Measurements from ENCODE around the gene FILIP1. TPM values are rescaled to one million over a fixed set of nuclear protein-coding genes. Genes with fewer than 3 reads are reported as not detected.

The FILIP1 gene
- polyA plus RNA-seq, 3 donors from 2014 or later = not detected

DNA sequence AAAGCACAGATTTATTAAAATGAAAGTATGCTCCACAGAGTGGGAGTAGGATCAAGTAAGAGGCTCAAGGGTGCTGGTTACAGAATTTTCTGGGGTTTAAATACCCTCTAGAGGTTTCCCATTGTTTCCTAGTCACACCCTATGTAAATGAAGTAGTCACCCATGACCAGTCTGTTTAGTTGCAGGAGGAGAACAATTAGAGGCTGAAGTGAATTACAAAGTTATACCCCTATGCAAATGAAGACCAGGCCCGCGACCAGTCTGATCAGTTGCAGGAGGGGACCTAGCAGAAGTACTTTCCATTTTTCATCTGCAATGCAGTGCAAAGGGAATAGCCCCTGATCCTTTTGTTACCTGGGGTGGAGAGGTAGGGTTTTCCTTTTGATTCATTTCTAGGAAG lies 11.8 kb upstream of the FILIP1 start:
- Mint-ChIP-seq H3K4me3 (no peak overlapping the region), H3K4me1 (no peaks in the 10 kb centered on the region), H3K27ac (no peak overlapping the region), H3K9me3 (peaks cover 0 to 2% (median 0%) of the 10 kb centered on the region in 6 donors), H3K27me3 (ENCODE audit: low read depth in 3 of 3) (peaks cover 0 to 7% (median 0%) of the 10 kb centered on the region in 3 donors), H3K36me3 (no peaks in the 10 kb centered on the region)
- DNase-seq = no peak

DNA sequence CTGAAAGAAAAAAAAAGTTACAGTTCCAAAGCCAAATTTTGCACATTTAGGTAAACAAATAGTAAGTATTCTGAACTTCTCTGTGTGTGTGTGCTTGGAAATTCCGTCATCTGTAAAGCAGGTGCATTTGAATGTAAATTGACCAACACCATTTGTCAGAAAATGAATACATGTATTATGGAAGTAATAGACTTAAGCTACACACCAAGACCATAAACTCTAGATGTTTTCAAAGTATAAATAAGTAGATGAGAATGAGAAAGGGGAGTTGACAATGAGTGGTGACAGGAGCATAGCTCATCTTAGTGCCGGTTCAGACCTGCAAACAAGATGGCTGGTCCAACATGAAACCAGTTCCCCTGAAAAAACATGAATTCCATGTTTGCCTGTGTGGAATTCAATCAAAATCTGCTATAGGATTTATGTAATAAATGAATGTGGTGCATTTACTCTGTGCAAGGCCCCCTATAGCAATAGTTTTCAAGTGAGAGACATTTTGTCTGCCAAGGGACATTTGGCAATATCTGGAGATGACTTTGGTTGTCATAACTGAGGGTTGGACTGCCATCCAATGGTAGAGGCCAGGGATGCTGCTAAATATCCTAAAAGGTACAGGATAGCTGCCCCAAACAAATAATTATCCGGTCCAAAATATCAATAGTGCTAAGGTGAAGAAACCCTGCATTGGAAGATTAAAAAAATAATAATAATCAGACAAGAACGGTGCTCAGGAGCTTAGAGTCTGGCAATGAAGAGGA lies 11.0 kb upstream of the FILIP1 start:
- Mint-ChIP-seq H3K27me3 (ENCODE audit: low read depth in 3 of 3) (peaks cover 0 to 7% (median 0%) of the 10 kb centered on the region in 3 donors), H3K27ac (no peak overlapping the region), H3K4me1 (no peaks in the 10 kb centered on the region), H3K36me3 (no peaks in the 10 kb centered on the region), H3K9me3 (peaks cover 0 to 2% (median 0%) of the 10 kb centered on the region in 6 donors), H3K4me3 (no peak overlapping the region)
- no peak for DNase-seq

DNA sequence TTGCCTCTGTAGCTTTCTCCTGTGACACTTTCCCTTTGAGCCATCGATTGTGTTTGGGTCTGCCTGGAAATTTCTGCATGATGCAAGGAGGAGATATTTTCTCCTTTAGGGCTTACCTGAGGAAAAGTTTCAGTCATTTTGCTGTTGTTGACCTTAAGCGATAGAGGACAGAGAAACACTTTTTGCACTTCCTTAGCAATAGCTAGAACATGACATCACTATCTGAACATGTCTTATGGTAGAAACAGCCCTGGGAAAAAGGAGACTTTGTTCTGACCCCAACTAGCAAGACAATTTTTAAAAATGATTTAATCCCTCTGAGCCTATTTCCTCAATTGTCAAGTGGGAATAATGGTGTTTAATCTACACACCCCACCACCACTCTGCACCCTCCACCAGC lies 9.7 kb upstream of the FILIP1 start:
- Mint-ChIP-seq H3K27me3 (ENCODE audit: low read depth in 3 of 3) (peaks cover 0 to 7% (median 0%) of the 10 kb centered on the region in 3 donors), H3K27ac (no peak overlapping the region), H3K36me3 (no peaks in the 10 kb centered on the region), H3K9me3 (no peaks in the 10 kb centered on the region), H3K4me3 (no peak overlapping the region), H3K4me1 (no peaks in the 10 kb centered on the region)
- no peak for DNase-seq

DNA sequence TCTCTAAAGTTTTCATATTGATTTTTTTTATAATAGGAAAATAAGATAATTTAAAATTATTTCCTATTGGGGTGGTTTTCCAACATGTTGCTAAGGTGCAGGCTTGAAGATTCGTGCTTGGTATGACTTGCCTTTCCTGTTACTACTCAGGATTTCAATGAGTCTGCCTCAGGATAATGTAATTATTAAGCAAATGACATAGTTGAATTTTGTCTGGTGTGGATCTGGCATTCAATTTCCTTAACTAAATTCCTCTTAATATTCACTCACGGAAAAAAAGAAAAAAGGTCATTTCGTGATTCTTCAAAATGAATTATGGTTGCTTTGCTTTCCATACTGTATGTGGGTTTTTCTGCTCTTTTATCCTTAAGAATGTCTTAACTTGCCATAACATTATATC lies 9.3 kb upstream of the FILIP1 start:
- H3K4me1 Mint-ChIP-seq = no peaks in the 10 kb centered on the region
- H3K9me3 Mint-ChIP-seq = no peaks in the 10 kb centered on the region
- H3K36me3 Mint-ChIP-seq = no peaks in the 10 kb centered on the region
- H3K27me3 Mint-ChIP-seq (ENCODE audit: low read depth in 3 of 3) = peaks cover 0 to 7% (median 0%) of the 10 kb centered on the region in 3 donors
- DNase-seq = no peak
- H3K27ac Mint-ChIP-seq = no peak overlapping the region
- no peak overlapping the region for H3K4me3 Mint-ChIP-seq

DNA sequence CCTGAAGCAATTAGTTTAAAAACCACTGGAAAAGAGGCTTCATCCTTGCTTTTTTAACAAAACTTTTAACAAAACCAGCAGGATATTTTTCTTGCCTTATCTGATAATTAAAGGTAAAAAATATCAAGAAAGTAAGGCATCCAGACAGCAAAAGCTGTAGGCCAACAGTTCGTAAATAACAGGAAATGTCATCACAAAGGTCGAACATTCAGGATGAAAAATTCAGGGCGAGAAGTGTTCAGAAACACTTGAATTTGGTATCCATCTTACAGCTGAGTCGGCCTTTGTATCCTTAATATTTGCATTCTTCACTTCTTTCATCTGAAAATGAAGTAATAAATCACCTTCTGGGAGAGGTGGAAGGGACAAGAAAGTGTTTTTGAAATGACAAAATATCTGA lies 8.2 kb upstream of the FILIP1 start:
- DNase-seq = no peak
- no peaks in the 10 kb centered on the region for H3K9me3 Mint-ChIP-seq
- H3K4me1 Mint-ChIP-seq = no peaks in the 10 kb centered on the region
- no peaks in the 10 kb centered on the region for H3K36me3 Mint-ChIP-seq
- H3K4me3 Mint-ChIP-seq = no peak overlapping the region
- no peak overlapping the region for H3K27ac Mint-ChIP-seq
- peaks cover 0 to 4% (median 0%) of the 10 kb centered on the region in 3 donors for H3K27me3 Mint-ChIP-seq (ENCODE audit: low read depth in 3 of 3)

DNA sequence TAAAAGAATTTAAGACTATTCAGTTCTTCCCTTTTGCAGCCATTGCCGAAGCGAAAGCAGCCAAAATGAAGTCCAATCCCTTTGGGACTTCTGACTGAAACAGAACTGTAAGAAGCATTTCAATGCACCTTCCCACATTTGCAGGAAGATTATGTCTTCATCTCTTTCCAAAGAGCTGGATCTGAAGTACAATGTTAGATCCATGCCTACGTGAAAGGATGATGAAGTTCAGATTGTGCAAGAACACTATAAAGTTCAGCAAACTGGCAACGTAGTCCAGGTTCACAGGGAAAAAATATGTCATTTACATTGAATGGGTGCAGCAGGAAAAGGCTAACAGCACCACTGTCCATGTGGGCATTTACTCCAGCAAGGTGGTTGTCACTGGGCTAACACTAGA lies 6.0 kb upstream of the FILIP1 start:
- H3K4me1 Mint-ChIP-seq = peaks cover 3 to 5% of the 10 kb centered on the region in 2 donors
- H3K4me3 Mint-ChIP-seq = no peak overlapping the region
- no peaks in the 10 kb centered on the region for H3K36me3 Mint-ChIP-seq
- no peak for DNase-seq
- H3K27ac Mint-ChIP-seq = peak overlapping the region in 1 of 6 donors; percentile 4
- H3K9me3 Mint-ChIP-seq = no peaks in the 10 kb centered on the region
- peaks cover 0 to 5% (median 0%) of the 10 kb centered on the region in 3 donors for H3K27me3 Mint-ChIP-seq (ENCODE audit: low read depth in 3 of 3)

DNA sequence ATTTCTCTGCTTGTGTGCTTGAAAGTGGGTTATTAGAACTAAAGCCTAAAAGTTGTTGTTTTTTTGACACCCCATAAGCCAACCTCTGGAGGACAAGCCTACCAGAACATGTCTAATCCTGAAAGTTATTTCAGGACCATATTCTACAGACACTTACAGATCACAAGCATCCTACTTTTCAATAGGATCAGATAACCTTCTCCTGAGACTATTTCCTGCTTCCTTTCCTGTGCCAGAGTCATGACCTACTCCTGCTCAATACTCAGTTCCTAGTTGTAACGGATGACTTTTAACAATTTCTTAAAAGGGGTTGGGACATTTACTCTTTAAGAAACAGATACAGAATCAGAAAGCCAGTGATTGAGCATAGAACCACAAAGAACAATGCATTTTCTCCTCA lies 5.3 kb upstream of the FILIP1 start:
- no peaks in the 10 kb centered on the region for H3K9me3 Mint-ChIP-seq
- H3K36me3 Mint-ChIP-seq = no peaks in the 10 kb centered on the region
- peaks cover 3 to 5% of the 10 kb centered on the region in 2 donors for H3K4me1 Mint-ChIP-seq
- peaks cover 0 to 5% (median 0%) of the 10 kb centered on the region in 3 donors for H3K27me3 Mint-ChIP-seq (ENCODE audit: low read depth in 3 of 3)
- no peak overlapping the region for H3K27ac Mint-ChIP-seq
- no peak for DNase-seq
- H3K4me3 Mint-ChIP-seq = no peak overlapping the region

DNA sequence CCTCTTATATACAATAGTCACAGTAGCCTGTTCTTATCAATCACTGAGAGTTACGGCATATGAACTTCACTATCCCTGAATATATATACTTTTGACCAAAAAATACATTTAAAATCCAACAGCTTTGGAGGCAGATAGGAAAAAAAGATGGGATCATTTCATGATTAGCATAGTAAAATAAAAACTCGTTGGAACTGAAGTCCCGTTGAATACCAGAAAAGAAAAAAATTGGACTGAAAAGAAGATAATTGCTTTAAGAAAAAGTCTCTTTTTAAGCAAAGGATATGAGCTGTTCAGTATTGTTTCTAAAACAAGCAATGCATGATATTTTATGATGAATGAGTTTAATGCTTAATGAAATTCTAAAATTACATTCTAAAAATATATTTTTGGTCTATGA lies 4.4 kb upstream of the FILIP1 start:
- no peaks in the 10 kb centered on the region for H3K9me3 Mint-ChIP-seq
- no peak overlapping the region for H3K27ac Mint-ChIP-seq
- no peak overlapping the region for H3K4me3 Mint-ChIP-seq
- H3K4me1 Mint-ChIP-seq = peaks cover 3 to 5% of the 10 kb centered on the region in 2 donors
- H3K36me3 Mint-ChIP-seq = no peaks in the 10 kb centered on the region
- H3K27me3 Mint-ChIP-seq (ENCODE audit: low read depth in 3 of 3) = peaks cover 0 to 7% (median 0%) of the 10 kb centered on the region in 3 donors
- no peak for DNase-seq

DNA sequence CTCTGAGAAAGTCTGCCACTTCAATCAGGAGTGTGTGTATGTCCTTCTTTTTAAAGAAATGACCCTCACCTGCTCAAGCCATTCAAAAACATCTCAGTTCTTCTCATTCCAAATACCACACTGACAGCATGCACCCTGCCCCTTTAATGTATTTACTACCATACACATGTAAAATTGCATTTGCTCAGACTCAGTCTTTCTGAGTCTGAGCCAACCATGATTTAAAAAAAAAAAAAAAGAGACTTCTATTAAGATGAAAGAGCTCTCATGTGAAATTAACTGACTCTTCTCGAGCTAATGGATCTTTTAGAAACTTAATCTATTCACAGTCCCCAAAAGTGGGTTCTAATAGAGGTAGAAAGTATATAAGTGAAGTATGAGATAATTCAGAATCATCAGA lies 1.4 kb upstream of the FILIP1 start:
- peak overlapping the region in 1 of 5 donors; percentile 15 for H3K4me3 Mint-ChIP-seq
- peak overlapping the region in 2 of 6 donors; percentile 27 to 57 for H3K27ac Mint-ChIP-seq
- no peaks in the 10 kb centered on the region for H3K9me3 Mint-ChIP-seq
- H3K27me3 Mint-ChIP-seq (ENCODE audit: low read depth in 3 of 3) = peaks cover 0 to 7% (median 0%) of the 10 kb centered on the region in 3 donors
- no peak for DNase-seq
- no peaks in the 10 kb centered on the region for H3K36me3 Mint-ChIP-seq
- H3K4me1 Mint-ChIP-seq = peaks cover 3 to 5% of the 10 kb centered on the region in 2 donors

DNA sequence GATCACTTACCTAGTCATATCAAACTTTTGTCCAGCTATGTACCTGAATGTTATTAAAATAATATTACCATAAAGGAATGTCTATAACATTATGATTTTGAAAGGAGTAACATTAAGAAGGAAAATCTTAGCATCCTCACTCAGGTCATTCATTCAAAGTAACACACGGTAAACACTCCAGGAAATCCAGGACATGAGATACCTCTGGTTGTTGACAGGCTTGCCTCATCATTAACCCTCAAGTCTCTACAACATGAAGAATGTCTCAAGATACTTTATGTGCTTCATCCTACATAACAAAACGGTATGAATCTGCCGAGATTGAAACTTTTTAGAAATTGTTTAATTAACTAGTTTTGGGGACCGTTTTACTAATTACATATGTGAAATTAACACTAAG lies 690 bp upstream of the FILIP1 start:
- H3K4me1 Mint-ChIP-seq = peaks cover 3 to 5% of the 10 kb centered on the region in 2 donors
- peak overlapping the region in 1 of 6 donors; percentile 68 for H3K27ac Mint-ChIP-seq
- DNase-seq = no peak
- peaks cover 0 to 7% (median 0%) of the 10 kb centered on the region in 3 donors for H3K27me3 Mint-ChIP-seq (ENCODE audit: low read depth in 3 of 3)
- no peaks in the 10 kb centered on the region for H3K9me3 Mint-ChIP-seq
- no peak overlapping the region for H3K4me3 Mint-ChIP-seq
- no peaks in the 10 kb centered on the region for H3K36me3 Mint-ChIP-seq

DNA sequence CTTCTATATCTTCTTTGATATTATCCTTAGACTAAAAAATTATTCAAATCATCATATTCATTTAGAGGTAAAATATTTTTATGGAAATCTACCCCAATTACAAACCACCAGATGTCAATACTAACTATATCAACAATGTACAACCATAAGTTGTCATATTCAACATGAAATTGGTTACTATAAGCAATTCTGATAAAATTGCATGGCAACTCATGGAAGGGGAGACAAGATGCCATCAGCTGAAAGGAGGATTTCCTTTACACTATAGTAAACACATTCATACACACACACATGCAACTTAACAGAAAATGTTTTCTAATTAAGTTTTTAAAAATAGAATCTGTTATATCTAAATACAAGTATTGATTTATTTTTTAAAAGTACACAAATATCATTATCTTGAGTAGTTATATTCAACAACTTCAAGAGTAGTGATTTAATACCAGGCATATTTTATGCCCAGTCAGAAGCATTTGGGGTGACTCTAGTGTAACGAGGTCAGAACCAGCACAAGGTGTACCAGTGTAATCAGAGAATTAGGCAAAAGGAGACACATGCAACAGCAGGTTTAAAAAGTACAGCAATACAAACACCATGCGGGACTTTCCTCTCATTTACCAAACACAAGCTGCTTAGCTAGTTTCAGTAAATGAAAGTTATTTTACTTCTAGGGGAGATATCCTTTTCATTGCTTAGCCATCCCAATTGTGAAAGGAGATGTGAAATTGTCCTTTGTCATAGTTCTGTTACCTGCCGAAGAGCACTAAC lies 1.0 kb downstream of the FILIP1 start:
- H3K4me1 Mint-ChIP-seq = peaks cover 3 to 5% of the 10 kb centered on the region in 2 donors
- H3K27ac Mint-ChIP-seq = no peak overlapping the region
- no peaks in the 10 kb centered on the region for H3K36me3 Mint-ChIP-seq
- no peak overlapping the region for H3K4me3 Mint-ChIP-seq
- H3K9me3 Mint-ChIP-seq = no peaks in the 10 kb centered on the region
- no peak for DNase-seq
- peaks cover 0 to 7% (median 0%) of the 10 kb centered on the region in 3 donors for H3K27me3 Mint-ChIP-seq (ENCODE audit: low read depth in 3 of 3)

DNA sequence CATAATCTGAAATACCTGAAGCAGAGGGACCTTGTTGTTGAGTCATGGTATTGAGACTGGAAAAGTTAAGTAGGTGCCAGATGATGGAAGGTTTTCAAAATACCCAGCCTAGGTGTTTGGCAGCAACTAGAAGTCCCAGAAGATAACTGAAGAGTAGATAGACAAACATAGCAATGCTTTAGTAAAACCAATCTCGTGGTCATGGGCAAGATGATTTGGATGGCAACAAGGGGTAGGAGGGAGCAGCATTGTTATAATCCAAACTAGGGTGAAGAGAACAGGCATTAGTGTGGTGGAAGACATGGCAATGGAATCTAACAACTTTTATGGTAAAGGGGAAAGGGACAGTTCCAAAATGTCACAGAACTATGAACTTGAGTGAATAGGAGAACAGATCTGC lies 2.3 kb downstream of the FILIP1 start:
- no peak overlapping the region for H3K27ac Mint-ChIP-seq
- H3K4me1 Mint-ChIP-seq = peaks cover 3 to 4% of the 10 kb centered on the region in 2 donors
- H3K27me3 Mint-ChIP-seq (ENCODE audit: low read depth in 3 of 3) = peaks cover 0 to 8% (median 0%) of the 10 kb centered on the region in 3 donors
- H3K4me3 Mint-ChIP-seq = no peak overlapping the region
- DNase-seq = no peak
- no peaks in the 10 kb centered on the region for H3K36me3 Mint-ChIP-seq
- no peaks in the 10 kb centered on the region for H3K9me3 Mint-ChIP-seq

DNA sequence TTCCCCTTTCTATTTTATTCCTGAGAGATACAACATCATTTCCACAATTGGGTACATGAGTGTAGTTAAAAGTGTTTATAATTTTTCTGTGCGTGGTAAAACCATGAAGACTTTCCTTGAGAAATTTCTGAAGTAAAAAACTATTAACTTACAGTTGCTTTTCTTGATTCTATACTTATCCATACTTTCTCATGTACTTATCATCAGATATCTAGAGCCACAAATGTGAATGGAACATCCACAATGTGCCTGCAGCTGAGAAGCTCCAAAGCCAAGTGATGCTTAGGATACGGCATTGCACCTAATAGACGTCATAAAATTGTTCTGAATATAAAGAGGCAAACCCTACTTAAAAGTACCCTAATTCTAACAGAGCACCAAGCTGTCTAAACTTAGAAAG lies 2.9 kb downstream of the FILIP1 start:
- Mint-ChIP-seq H3K27me3 (ENCODE audit: low read depth in 3 of 3) (peaks cover 0 to 8% (median 0%) of the 10 kb centered on the region in 3 donors), H3K36me3 (no peaks in the 10 kb centered on the region), H3K27ac (no peak overlapping the region), H3K4me3 (no peak overlapping the region), H3K4me1 (no peaks in the 10 kb centered on the region), H3K9me3 (no peaks in the 10 kb centered on the region)
- no peak for DNase-seq

DNA sequence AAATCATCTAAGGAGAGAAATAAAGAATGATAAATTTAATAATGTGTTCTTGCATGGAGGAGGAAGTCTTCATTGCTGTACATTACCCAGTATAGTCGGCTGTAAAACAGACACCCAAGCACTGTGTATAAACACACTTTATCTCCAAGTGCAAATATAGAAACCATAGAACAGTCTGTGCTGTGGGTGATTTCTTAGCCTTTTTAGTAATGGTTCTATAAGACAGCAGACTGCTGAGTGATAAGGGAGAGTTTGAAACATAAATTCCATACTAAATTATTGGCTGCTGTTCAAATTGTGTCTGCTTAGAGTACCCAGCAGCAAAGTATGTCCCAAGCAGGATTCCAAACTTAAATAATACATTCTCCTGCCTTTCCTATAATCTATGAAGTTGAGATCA lies 4.6 kb downstream of the FILIP1 start:
- Mint-ChIP-seq H3K9me3 (no peaks in the 10 kb centered on the region), H3K4me3 (no peak overlapping the region), H3K27ac (no peak overlapping the region)

More for the DNA sequence above, 4.6 kb downstream of the FILIP1 start:
- peaks cover 0 to 5% (median 0%) of the 10 kb centered on the region in 3 donors for H3K27me3 Mint-ChIP-seq (ENCODE audit: low read depth in 3 of 3)
- DNase-seq = no peak
- H3K4me1 Mint-ChIP-seq = no peaks in the 10 kb centered on the region
- no peaks in the 10 kb centered on the region for H3K36me3 Mint-ChIP-seq
